CD14-positive monocyte (primary cell): ENCODE results near the gene GSTA4. TPM values are rescaled to one million over a fixed set of nuclear protein-coding genes. Genes with fewer than 3 reads are reported as not detected.

Experiments used
- DNase-seq, 3 donors: peaks; one replicate each; pipeline ENCODE4 v3.0.0-alpha.2; 2011 to 2022
- H2AFZ ChIP-seq: 2 replicates; pipeline ENCODE4 v1.6.0; 2012; ENCODE audit warnings: mild to moderate bottlenecking, low read depth, low read length, inconsistent platforms; ENCODE audit not compliant: insufficient read depth, poor library complexity, severe bottlenecking
- H3K27ac ChIP-seq, 2 donors: 1 replicate in 1 of 2; 2 replicates in 1 of 2; pipeline ENCODE4 v1.5.1; 2012 to 2013; ENCODE audit warnings: low read length in 2 of 2, control low read depth in 1 of 2, inconsistent platforms in 1 of 2, low read depth in 1 of 2, mild to moderate bottlenecking in 1 of 2
- H3K27me3 ChIP-seq, 2 donors: one replicate each; pipeline versions ENCODE4 v1.6.0 to v1.6.1; 2011 to 2013; ENCODE audit warnings: low read length in 2 of 2; ENCODE audit not compliant: control insufficient read depth in 2 of 2, insufficient read depth in 2 of 2
- H3K36me3 ChIP-seq, 2 donors: replicated peaks in 1 of 2; 1 replicate in 1 of 2; 2 replicates in 1 of 2; pipeline versions ENCODE4 v1.5.1 to v1.6.1; 2012 to 2013; ENCODE audit warnings: low read length in 2 of 2, control low read depth in 1 of 2, inconsistent platforms in 1 of 2, mild to moderate bottlenecking in 1 of 2; ENCODE audit not compliant: insufficient read depth in 2 of 2, control insufficient read depth in 1 of 2
- H3K4me1 ChIP-seq, 2 donors: 1 replicate in 1 of 2; 2 replicates in 1 of 2; pipeline versions ENCODE4 v1.5.1 to v1.6.1; 2012 to 2013; ENCODE audit warnings: low read length in 2 of 2, control low read depth in 1 of 2, inconsistent platforms in 1 of 2, mild to moderate bottlenecking in 1 of 2, moderate library complexity in 1 of 2; ENCODE audit not compliant: insufficient read depth in 2 of 2, control insufficient read depth in 1 of 2
- H3K4me2 ChIP-seq: replicated peaks from 2 replicates; pipeline ENCODE3; 2012; ENCODE audit warnings: low read length, moderate library complexity, mild to moderate bottlenecking; ENCODE audit not compliant: poor library complexity, severe bottlenecking; ENCODE audit errors: extremely low read depth
- H3K4me3 ChIP-seq, 3 experiments: fragments of 200-600 bp in 1 of 3; sonication (generic) in 1 of 3; replicated peaks in 1 of 3; 1 replicate in 2 of 3; 2 replicates in 1 of 3; pipeline ENCODE4 v1.5.1; 2011 to 2013; ENCODE audit warnings: low read length in 3 of 3, mild to moderate bottlenecking in 3 of 3, control low read depth in 2 of 3, low read depth in 2 of 3, inconsistent platforms in 1 of 3, moderate library complexity in 1 of 3
- H3K79me2 ChIP-seq: 2 replicates; pipeline ENCODE4 v1.6.0; 2012; ENCODE audit warnings: mild to moderate bottlenecking, control low read depth, inconsistent platforms, low read length, moderate library complexity; ENCODE audit not compliant: insufficient read depth
- H3K9ac ChIP-seq: 2 replicates; pipeline ENCODE4 v1.6.0; 2017; ENCODE audit warnings: low read length, mild to moderate bottlenecking; ENCODE audit not compliant: insufficient read depth, poor library complexity, severe bottlenecking
- H3K9me3 ChIP-seq, 2 donors: replicated peaks in 1 of 2; 1 replicate in 1 of 2; 2 replicates in 1 of 2; pipeline versions ENCODE4 v1.5.1 to v1.6.1; 2012 to 2013; ENCODE audit warnings: low read length in 2 of 2, control low read depth in 1 of 2; ENCODE audit not compliant: control insufficient read depth in 1 of 2, insufficient read depth in 1 of 2
- H4K20me1 ChIP-seq: 2 replicates; pipeline ENCODE4 v1.6.0; 2012; ENCODE audit warnings: mild to moderate bottlenecking, low read length, control low read depth, moderate library complexity; ENCODE audit not compliant: insufficient read depth
- H3K27ac Mint-ChIP-seq, 7 donors: one replicate each; pipeline ENCODE4 v1.8.0; 2020; ENCODE audit warnings: mild to moderate bottlenecking in 7 of 7, mixed read lengths in 7 of 7, moderate library complexity in 6 of 7, inconsistent platforms in 2 of 7
- H3K27me3 Mint-ChIP-seq, 3 donors: one replicate each; pipeline ENCODE4 v1.8.0; 2021 to 2022; ENCODE audit warnings: low read depth in 3 of 3, mild to moderate bottlenecking in 3 of 3, mixed read lengths in 3 of 3, moderate library complexity in 3 of 3, inconsistent platforms in 1 of 3
- H3K36me3 Mint-ChIP-seq, 2 donors: one replicate each; pipeline ENCODE4 v1.8.0; 2020; ENCODE audit warnings: mixed read lengths in 2 of 2, inconsistent platforms in 1 of 2, mild to moderate bottlenecking in 1 of 2
- H3K4me1 Mint-ChIP-seq: one replicate; pipeline ENCODE4 v1.8.0; 2020; ENCODE audit warnings: mild to moderate bottlenecking, mixed read lengths
- H3K4me3 Mint-ChIP-seq, 2 donors: one replicate each; pipeline ENCODE4 v1.8.0; 2020; ENCODE audit warnings: mild to moderate bottlenecking in 2 of 2, mixed read lengths in 2 of 2, moderate library complexity in 1 of 2
- H3K9me3 Mint-ChIP-seq, 7 donors: one replicate each; pipeline ENCODE4 v1.8.0; 2020 to 2022; ENCODE audit warnings: mixed read lengths in 7 of 7, mild to moderate bottlenecking in 6 of 7, moderate library complexity in 6 of 7, inconsistent platforms in 2 of 7
- CTCF ChIP-seq: fragments of 200-600 bp; IDR thresholded peaks from one replicate; pipeline ENCODE4 v1.8.0; 2022; ENCODE audit warnings: antibody characterized with exemption, mild to moderate bottlenecking
- WGBS: methylation state at CpG from one replicate; pipeline ENCODE4 v1.1.5; 2013; ENCODE audit warnings: missing lambda C conversion rate; ENCODE audit not compliant: insufficient coverage; 5-methylcytosine and 5-hydroxymethylcytosine counted together
- intact Hi-C, 2 donors: fragments of 100-400 bp; cut with micrococcal nuclease; formaldehyde crosslinking; loops; one replicate each; pipeline versions ENCODE4 v1.15.0 to v1.15.1; 2023
- polyA plus RNA-seq, 3 donors: library from polyadenylated mRNA; depleted of rRNA in 1 of 3; unstranded in 2 of 3; stranded (reverse) in 1 of 3; fragments of 300-500 nt in 2 of 3; fragments of >200 nt in 1 of 3; fragmentation: Illumina TruSeq in 2 of 3; gene quantifications; 1 replicate in 2 of 3; 2 replicates in 1 of 3; pipeline ENCODE4 v1.2.3, GENCODE V29; 2012 to 2021

Gene GSTA4
- polyA plus RNA-seq, 3 donors: 0.34 to 0.41 (median 0.36) TPM

GRCh38 chr6:53026526-53026925, 31.4 kb upstream of the GSTA4 start:
- peaks cover 0 to 2% (median 0%) of the 10 kb centered on the region in 7 donors for H3K9me3 Mint-ChIP-seq
- peaks cover 34 to 65% of the 10 kb centered on the region in 2 donors for H3K36me3 ChIP-seq

GRCh38 chr6:53023323-53023722, 28.2 kb upstream of the GSTA4 start:
- Histone ChIP-seq H3K4me2 (no peak overlapping the region), H3K27ac (no peak overlapping the region), H4K20me1 (no peaks in the 10 kb centered on the region), H3K9me3 (no peaks in the 10 kb centered on the region), H3K4me1 (no peaks in the 10 kb centered on the region), H3K36me3 (peaks cover 7 to 36% of the 10 kb centered on the region in 2 donors), H2AFZ (no peak overlapping the region), H3K9ac (no peak overlapping the region), H3K4me3 (no peak overlapping the region), H3K27me3 (no peaks in the 10 kb centered on the region), H3K79me2 (no peaks in the 10 kb centered on the region)
- WGBS: no CpG with 5 or more reads among the region's 1 CpG
- no peaks in the 10 kb centered on the region for H3K4me1 Mint-ChIP-seq
- no peak overlapping the region for H3K27ac Mint-ChIP-seq
- peaks cover 0 to 2% (median 0%) of the 10 kb centered on the region in 7 donors for H3K9me3 Mint-ChIP-seq
- TF ChIP-seq CTCF: no peak
- DNase-seq: no peak
- peaks cover 46 to 54% of the 10 kb centered on the region in 2 donors for H3K36me3 Mint-ChIP-seq
- no peaks in the 10 kb centered on the region for H3K27me3 Mint-ChIP-seq
- H3K4me3 Mint-ChIP-seq: no peak overlapping the region
- intact Hi-C loops: no loop called here

More at GRCh38 chr6:53026526-53026925, 31.4 kb upstream of the GSTA4 start:
- Histone ChIP-seq H3K9ac (no peak overlapping the region), H3K4me1 (no peaks in the 10 kb centered on the region), H3K9me3 (no peaks in the 10 kb centered on the region), H3K27me3 (no peaks in the 10 kb centered on the region), H3K4me3 (no peak overlapping the region), H3K4me2 (no peak overlapping the region), H2AFZ (no peak overlapping the region), H4K20me1 (no peaks in the 10 kb centered on the region), H3K79me2 (no peaks in the 10 kb centered on the region), H3K27ac (no peak overlapping the region)
- peaks cover 70 to 72% of the 10 kb centered on the region in 2 donors for H3K36me3 Mint-ChIP-seq
- WGBS: 100% methylated on average over 1 of the region's 3 CpGs
- H3K27me3 Mint-ChIP-seq: no peaks in the 10 kb centered on the region
- DNase-seq: no peak
- TF ChIP-seq CTCF: no peak
- intact Hi-C loops: no loop called here
- no peak overlapping the region for H3K4me3 Mint-ChIP-seq
- H3K4me1 Mint-ChIP-seq: no peaks in the 10 kb centered on the region
- no peak overlapping the region for H3K27ac Mint-ChIP-seq
